HG02981 (cell line): ENCODE results near the gene SCCPDH.
A peak's percentile ranks its signal among the peaks of the same experiment; 100 is the strongest.
"Not testable (repeated sequence)": the region's sequence is repeated elsewhere in the genome, so short reads cannot be mapped to it uniquely, and the experiment has no call there.

ENCODE experiments used
- ATAC-seq: cut with Tn5 transposase; IDR thresholded peaks from one replicate; pipeline ENCODE4 v1.9.1; 2021; ENCODE audit warnings: mild to moderate bottlenecking, moderate library complexity; ENCODE audit not compliant: unreplicated experiment

SCCPDH gene

DNA sequence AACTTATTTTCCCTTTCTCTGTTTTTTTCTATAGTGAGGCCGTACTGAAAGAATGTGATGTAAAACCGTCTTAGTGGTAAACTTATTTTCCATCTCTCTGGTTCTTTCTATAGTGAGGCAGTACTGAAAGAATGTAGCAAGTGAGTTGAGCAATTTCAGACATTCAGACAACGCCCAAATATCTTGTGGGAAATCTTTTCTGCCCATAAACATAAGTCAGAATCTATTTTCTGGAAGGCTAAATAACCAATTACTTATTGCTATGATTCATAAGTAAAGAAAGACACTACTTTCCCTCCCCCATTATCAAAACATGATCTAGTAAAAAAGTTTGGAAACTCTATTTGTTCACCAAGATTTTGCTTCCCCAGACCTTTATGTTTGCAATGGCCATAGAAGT is 18.8 kb upstream of the SCCPDH start:
- ATAC-seq = no peak

- no peak for ATAC-seq
Observed at GRCh38 chr1:246708166-246708565, 16.0 kb upstream of the SCCPDH start.

- ATAC-seq = no peak
Observed at GRCh38 chr1:246709196-246709595, 15.0 kb upstream of the SCCPDH start.

- ATAC-seq = no peak
Observed at GRCh38 chr1:246709835-246710234, 14.4 kb upstream of the SCCPDH start.

DNA sequence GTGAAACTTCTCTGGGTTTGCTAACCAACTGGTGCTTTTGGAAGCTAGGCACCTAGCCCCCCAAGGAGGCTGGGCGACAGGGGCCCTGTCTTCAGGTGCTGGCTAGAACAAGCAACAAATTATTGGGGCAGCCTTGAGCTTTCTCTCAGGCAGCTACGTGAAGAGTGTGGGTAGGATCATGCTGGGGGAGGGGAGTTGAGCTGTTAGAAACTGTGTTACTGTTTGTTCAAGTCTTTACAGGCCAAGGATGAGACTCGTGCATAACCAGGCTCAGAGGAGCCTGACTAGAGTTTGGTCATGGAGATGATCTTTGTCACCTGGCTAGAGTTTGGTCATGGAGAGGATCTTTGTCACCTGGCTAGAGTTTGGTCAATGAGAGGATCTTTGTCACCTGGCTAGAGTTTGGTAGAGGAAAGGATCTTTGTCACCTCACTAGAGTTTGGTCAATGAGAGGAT is 12.6 kb upstream of the SCCPDH start:
- no peak for ATAC-seq

- not testable (repeated sequence) for ATAC-seq
Observed at GRCh38 chr1:246712428-246712827, 11.8 kb upstream of the SCCPDH start.

- ATAC-seq = not testable (repeated sequence)
Observed at GRCh38 chr1:246719361-246719760, 4.8 kb upstream of the SCCPDH start.

DNA sequence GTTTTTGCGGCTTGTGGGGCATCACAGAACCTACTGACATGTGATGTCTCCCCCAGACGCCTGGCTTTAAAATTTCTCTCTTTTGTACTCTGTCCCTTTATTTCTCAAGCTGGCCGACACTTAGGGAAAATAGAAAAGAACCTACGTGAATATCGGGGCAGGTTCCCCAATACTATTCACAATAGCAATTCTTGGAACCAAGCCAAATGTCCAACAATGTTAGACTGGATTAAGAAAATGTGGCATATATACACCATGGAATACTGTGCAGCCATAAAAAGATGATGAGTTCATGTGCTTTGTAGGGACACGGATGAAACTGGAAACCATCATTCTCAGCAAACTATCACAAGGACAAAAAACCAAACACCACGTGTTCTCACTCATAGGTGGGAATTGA is 3.4 kb upstream of the SCCPDH start:
- ATAC-seq = not testable (repeated sequence)

- no peak for ATAC-seq
Observed at GRCh38 chr1:246722720-246723119, 1.5 kb upstream of the SCCPDH start.

GRCh38 chr1:246724731-246725095 is 504 bp downstream of the SCCPDH start:
- peak; percentile 14 for ATAC-seq

- no peak for ATAC-seq
Observed at GRCh38 chr1:246725191-246725590, 982 bp downstream of the SCCPDH start.

GRCh38 chr1:246726255-246726679 is 2.1 kb downstream of the SCCPDH start:
- ATAC-seq = no peak

DNA sequence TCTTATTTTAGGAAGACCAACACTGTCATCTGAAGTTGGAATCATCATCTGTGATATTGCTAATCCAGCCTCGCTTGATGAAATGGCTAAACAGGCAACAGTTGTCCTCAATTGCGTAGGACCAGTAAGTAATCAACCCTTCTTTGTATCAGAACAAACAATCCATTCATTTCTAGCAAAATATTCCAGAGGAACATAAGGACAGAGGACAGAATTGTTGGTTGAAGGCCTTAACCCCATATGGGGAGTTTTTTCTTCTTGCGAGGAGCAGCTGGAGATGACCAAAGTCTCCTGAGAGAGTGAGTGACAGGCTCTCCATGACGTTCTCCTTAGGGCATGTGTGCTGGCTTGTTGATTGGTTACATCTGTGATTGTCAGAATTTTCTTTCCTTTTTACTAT is 2.7 kb downstream of the SCCPDH start:
- no peak for ATAC-seq

DNA sequence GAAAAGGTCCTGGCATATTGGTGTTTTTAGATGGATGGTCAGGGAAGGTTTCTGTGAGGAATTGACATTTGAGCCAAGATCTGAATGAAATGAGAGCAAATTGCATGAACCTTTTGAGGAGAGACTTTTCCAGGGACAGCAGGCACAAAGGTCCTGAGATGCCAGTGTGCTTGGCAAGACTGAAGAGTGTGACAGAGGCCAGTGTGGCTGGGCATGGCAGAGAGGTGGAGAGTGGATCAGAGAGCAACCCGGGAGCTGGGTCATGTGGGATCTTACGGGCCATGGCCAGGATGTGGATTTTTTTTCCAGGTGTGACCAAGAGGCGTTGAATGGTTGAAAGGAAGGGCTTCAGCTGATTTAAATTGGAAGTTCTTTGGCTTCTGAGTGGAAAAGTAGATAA is 3.4 kb downstream of the SCCPDH start:
- ATAC-seq = no peak

- ATAC-seq = no peak
Observed at GRCh38 chr1:246728311-246728710, 4.1 kb downstream of the SCCPDH start.

DNA sequence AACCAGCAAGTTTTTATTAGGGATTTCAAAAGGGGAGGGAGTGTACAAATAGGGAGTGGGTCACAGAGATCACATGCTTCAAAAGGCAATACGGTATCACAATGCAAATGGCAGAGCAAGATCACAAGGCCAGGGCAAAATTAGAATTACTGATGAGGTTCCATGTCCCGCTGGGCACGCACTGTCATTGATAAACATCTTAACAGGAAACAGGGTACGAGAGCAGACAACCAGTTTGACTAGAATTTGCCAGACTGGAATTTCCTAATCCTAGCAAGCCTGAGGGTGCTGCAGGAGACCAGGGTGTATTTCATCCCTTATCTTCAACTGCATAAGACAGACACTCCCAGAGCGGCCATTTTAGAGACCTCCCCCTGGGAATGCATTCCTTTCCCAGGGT is 4.8 kb downstream of the SCCPDH start:
- not testable (repeated sequence) for ATAC-seq

- no peak for ATAC-seq
Observed at GRCh38 chr1:246730839-246731238, 6.6 kb downstream of the SCCPDH start.

DNA sequence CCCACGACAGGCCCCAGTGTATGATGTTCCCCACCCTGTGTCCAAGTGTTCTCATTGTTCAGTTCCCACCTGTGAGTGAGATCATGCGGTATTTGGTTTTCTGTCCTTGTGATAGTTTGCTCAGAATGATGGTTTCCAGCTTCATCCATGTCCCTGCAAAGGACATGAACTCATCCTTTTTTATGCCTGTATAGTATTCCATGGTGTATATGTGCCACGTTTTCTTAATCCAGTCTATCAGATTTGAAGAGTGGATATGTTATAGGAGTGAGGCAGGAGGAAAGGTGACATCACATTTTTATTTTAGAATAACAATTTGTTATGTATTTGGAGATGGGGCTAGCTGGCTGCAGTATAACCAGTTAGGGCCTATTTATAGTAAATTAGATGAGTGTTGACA is 7.7 kb downstream of the SCCPDH start:
- not testable (repeated sequence) for ATAC-seq

- no peak for ATAC-seq
Observed at GRCh38 chr1:246733704-246734103, 9.5 kb downstream of the SCCPDH start.

GRCh38 chr1:246734866-246735265 is 10.7 kb downstream of the SCCPDH start:
- no peak for ATAC-seq

DNA sequence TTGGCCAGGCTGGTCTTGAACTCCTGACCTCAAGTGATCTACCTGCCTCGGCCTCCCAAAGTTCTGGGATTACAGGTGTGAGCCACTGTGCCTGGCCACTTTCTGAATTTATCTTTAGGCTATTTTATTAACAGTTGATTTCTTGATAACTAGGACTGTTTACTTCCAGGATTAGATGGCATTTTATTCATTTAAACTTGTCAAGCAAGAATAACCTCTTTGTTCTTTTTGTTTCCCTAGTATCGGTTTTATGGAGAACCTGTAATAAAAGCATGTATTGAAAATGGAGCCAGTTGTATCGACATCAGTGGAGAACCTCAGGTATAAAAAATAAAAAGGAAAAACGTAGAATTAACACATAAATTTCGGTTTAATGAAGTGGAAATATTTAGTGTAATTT is 11.5 kb downstream of the SCCPDH start:
- no peak for ATAC-seq

- no peak for ATAC-seq
Observed at GRCh38 chr1:246742396-246742795, 18.2 kb downstream of the SCCPDH start.

DNA sequence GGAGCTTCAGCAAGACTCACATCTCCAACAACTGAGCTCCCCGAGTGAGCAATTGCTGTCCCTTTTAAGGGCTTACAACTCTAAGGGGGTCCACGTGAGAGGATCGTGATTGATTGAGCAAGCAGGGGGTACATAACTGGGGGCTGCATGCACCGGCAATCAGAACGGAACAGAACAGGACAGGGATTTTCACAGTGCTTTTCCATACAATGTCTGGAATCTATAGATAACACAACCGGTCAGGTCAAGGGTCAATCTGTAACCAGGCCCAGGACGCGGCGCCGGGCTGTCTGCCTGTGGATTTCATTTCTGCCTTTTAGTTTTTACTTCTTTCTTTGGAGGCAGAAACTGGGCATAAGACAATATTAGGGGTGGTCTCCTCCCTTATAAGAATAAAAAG is 21.9 kb downstream of the SCCPDH start:
- ATAC-seq = not testable (repeated sequence)

GRCh38 chr1:246748006-246748405 is 23.8 kb downstream of the SCCPDH start:
- no peak for ATAC-seq
